Measurements from ENCODE around the gene BMPR1A. TPM values are rescaled to one million over a fixed set of nuclear protein-coding genes. Genes with fewer than 3 reads are reported as not detected.

The BMPR1A gene
- total RNA-seq, 1 experiment from 2014 or later: 42.6 TPM

- Histone ChIP-seq H3K4me2 (ENCODE audit: low read length) (no peak overlapping the region), H3K79me2 (ENCODE audit: insufficient read depth, low read length) (no peaks in the 10 kb centered on the region), H3K9me3 (ENCODE audit: control insufficient read depth in 1 of 2, insufficient read depth in 1 of 2, low read depth in 1 of 2, low read length in 2 of 2) (no peaks in the 10 kb centered on the region), H3K4me3 (replicated peaks in 1 of 2; ENCODE audit: low read depth in 1 of 2, low read length in 2 of 2) (no peak overlapping the region), H2AFZ (ENCODE audit: low read depth, low read length, poor library complexity, severe bottlenecking) (no peak overlapping the region), H4K20me1 (ENCODE audit: insufficient read depth) (no peaks in the 10 kb centered on the region), H3K9me2 (ENCODE audit: insufficient read depth) (no peaks in the 10 kb centered on the region), H3K9ac (ENCODE audit: low read length) (no peak overlapping the region), H3K4me1 (ENCODE audit: control insufficient read depth in 1 of 2, insufficient read depth in 2 of 2, low read length in 2 of 2) (no peaks in the 10 kb centered on the region), H3K36me3 (ENCODE audit: control insufficient read depth in 1 of 2, insufficient read depth in 2 of 2, low read length in 2 of 2) (peaks cover 2 to 5% of the 10 kb centered on the region in 2 experiments; a peak in 1 of 4 replicates), H3K27ac (ENCODE audit: low read depth, low read length) (no peak overlapping the region), H3K27me3 (ENCODE audit: insufficient read depth, low read length) (no peaks in the 10 kb centered on the region)
- ATAC-seq (no peak), DNase-seq (ENCODE audit: low read depth, low spot score) (no peak)
- ChIA-PET CTCF (no interaction called here), RAD21 (ENCODE audit: low non-redundant PET in 1 of 2, low total read pairs in 2 of 2, uncharacterized antibody in 2 of 2, unreplicated experiment in 2 of 2) (no interaction called here), POLR2A (no interaction called here)
- intact Hi-C loops (cut with micrococcal nuclease): no loop called here
- TF ChIP-seq ZFX (IDR thresholded peaks at IDR 0.05) (no peak), TCF7L2 (IDR thresholded peaks at IDR 0.05; ENCODE audit: borderline replicate concordance, extremely low read depth, insufficient read depth, insufficient read length) (no peak), ATF3 (IDR thresholded peaks at IDR 0.05) (no peak)
- TF ChIP-seq, protein P1, sequence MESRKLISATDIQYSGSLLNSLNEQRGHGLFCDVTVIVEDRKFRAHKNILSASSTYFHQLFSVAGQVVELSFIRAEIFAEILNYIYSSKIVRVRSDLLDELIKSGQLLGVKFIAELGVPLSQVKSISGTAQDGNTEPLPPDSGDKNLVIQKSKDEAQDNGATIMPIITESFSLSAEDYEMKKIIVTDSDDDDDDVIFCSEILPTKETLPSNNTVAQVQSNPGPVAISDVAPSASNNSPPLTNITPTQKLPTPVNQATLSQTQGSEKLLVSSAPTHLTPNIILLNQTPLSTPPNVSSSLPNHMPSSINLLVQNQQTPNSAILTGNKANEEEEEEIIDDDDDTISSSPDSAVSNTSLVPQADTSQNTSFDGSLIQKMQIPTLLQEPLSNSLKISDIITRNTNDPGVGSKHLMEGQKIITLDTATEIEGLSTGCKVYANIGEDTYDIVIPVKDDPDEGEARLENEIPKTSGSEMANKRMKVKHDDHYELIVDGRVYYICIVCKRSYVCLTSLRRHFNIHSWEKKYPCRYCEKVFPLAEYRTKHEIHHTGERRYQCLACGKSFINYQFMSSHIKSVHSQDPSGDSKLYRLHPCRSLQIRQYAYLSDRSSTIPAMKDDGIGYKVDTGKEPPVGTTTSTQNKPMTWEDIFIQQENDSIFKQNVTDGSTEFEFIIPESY (IDR thresholded peaks at IDR 0.05; ENCODE audit: extremely low read depth, insufficient replicate concordance, low read length): no peak
- no TSS peak for BruUV-seq (replicated peaks)
These were observed 89.7 kb downstream of the BMPR1A start for GRCh38 chr10:86846088-86846487.

- Histone ChIP-seq H3K36me3 (ENCODE audit: control insufficient read depth in 1 of 2, insufficient read depth in 2 of 2, low read length in 2 of 2) (no peaks in the 10 kb centered on the region), H3K9ac (ENCODE audit: low read length) (no peak overlapping the region), H3K79me2 (ENCODE audit: insufficient read depth, low read length) (no peaks in the 10 kb centered on the region), H3K4me2 (ENCODE audit: low read length) (no peak overlapping the region), H3K27ac (ENCODE audit: low read depth, low read length) (no peak overlapping the region), H3K4me3 (replicated peaks in 1 of 2; ENCODE audit: low read depth in 1 of 2, low read length in 2 of 2) (no peak overlapping the region), H3K4me1 (ENCODE audit: control insufficient read depth in 1 of 2, insufficient read depth in 2 of 2, low read length in 2 of 2) (no peaks in the 10 kb centered on the region), H3K27me3 (ENCODE audit: insufficient read depth, low read length) (no peaks in the 10 kb centered on the region), H2AFZ (ENCODE audit: low read depth, low read length, poor library complexity, severe bottlenecking) (no peak overlapping the region), H4K20me1 (ENCODE audit: insufficient read depth) (no peaks in the 10 kb centered on the region), H3K9me3 (ENCODE audit: control insufficient read depth in 1 of 2, insufficient read depth in 1 of 2, low read depth in 1 of 2, low read length in 2 of 2) (no peaks in the 10 kb centered on the region), H3K9me2 (ENCODE audit: insufficient read depth) (no peaks in the 10 kb centered on the region)
- ChIA-PET RAD21 (ENCODE audit: low non-redundant PET in 1 of 2, low total read pairs in 2 of 2, uncharacterized antibody in 2 of 2, unreplicated experiment in 2 of 2) (no interaction called here), CTCF (no interaction called here), POLR2A (no interaction called here)
- ATAC-seq: no peak
- DNase-seq (ENCODE audit: low read depth, low spot score): no peak
- intact Hi-C loops (cut with micrococcal nuclease): no loop called here
- no TSS peak for BruUV-seq (replicated peaks)
- no peak for TF ChIP-seq ZFX (IDR thresholded peaks at IDR 0.05)
- no peak for TF ChIP-seq EZH2 (IDR thresholded peaks at IDR 0.05)
- no peak for TF ChIP-seq RAD21 (IDR thresholded peaks at IDR 0.05; ENCODE audit: low read depth)
- TF ChIP-seq SRF (IDR thresholded peaks at IDR 0.05; ENCODE audit: low read depth): no peak
- no peak for TF ChIP-seq SP1 (IDR thresholded peaks at IDR 0.05; ENCODE audit: low read depth)
- no peak for TF ChIP-seq JUND (IDR thresholded peaks at IDR 0.05)
- no peak for TF ChIP-seq CBX3 (IDR thresholded peaks at IDR 0.05; ENCODE audit: low read depth)
- TF ChIP-seq CTCF (IDR thresholded peaks at IDR 0.05 in 2 of 3, conservative IDR thresholded peaks at IDR 0.05 in 1 of 3; ENCODE audit: borderline replicate concordance in 1 of 3, insufficient read depth in 1 of 3, low read depth in 2 of 3, low read length in 2 of 3): no peak
- no peak for TF ChIP-seq REST (IDR thresholded peaks at IDR 0.05; ENCODE audit: low read depth)
- TF ChIP-seq ZNF274 (IDR thresholded peaks at IDR 0.05; ENCODE audit: low read depth, low read length): no peak
- no peak for TF ChIP-seq EZH2phosphoT487 (IDR thresholded peaks at IDR 0.05; ENCODE audit: borderline replicate concordance)
These were observed 92.3 kb downstream of the BMPR1A start for GRCh38 chr10:86848747-86849146.
